HEK293T (cell line): Measurements from ENCODE around the gene HSD17B1.

Experiments
- CTCF ChIA-PET: fragments of 350-600 bp; formaldehyde crosslinking; extraction: SDS; loops from one replicate; lab custom pipeline; 2021; ENCODE audit warnings: antibody characterized with exemption, inconsistent platforms; lab: Yijun Ruan, JAX
- POLR2A ChIA-PET: fragments of 350-600 bp; formaldehyde crosslinking; extraction: SDS; loops from one replicate; lab custom pipeline; 2020; ENCODE audit warnings: antibody characterized with exemption, inconsistent platforms; lab: Yijun Ruan, JAX
- DNase-seq: peaks from one replicate; pipeline ENCODE4 v3.0.0; 2012; ENCODE audit warnings: mixed read lengths; ENCODE audit errors: extremely low spot score
- ARNT ChIP-seq: fragments of 450-650 bp; IDR thresholded peaks from 2 replicates; pipeline ENCODE4 v1.6.1; 2017; ENCODE audit warnings: mild to moderate bottlenecking
- BHLHE40 ChIP-seq: fragments of 450-650 bp; IDR thresholded peaks from 2 replicates; pipeline ENCODE4 v1.6.1; 2016; ENCODE audit warnings: mild to moderate bottlenecking, moderate library complexity, borderline replicate concordance
- CTBP1 ChIP-seq: fragments of 450-650 bp; IDR thresholded peaks from 2 replicates; pipeline ENCODE4 v1.6.1; 2016; ENCODE audit warnings: borderline replicate concordance
- ELF4 ChIP-seq: fragments of 450-650 bp; IDR thresholded peaks from 2 replicates; pipeline ENCODE4 v1.6.1; 2017; ENCODE audit warnings: antibody characterized with exemption
- FOXA1 ChIP-seq: fragments of 450-650 bp; IDR thresholded peaks from 2 replicates; pipeline ENCODE4 v1.6.1; 2016; ENCODE audit warnings: mild to moderate bottlenecking
- FOXK2 ChIP-seq: fragments of 450-650 bp; IDR thresholded peaks from 2 replicates; pipeline ENCODE4 v1.6.1; 2016; ENCODE audit warnings: mild to moderate bottlenecking
- FOXM1 ChIP-seq: fragments of 450-650 bp; IDR thresholded peaks from 2 replicates; pipeline ENCODE4 v1.6.1; 2017; ENCODE audit warnings: mild to moderate bottlenecking, borderline replicate concordance
- HDGF ChIP-seq: fragments of 450-650 bp; IDR thresholded peaks from 2 replicates; pipeline ENCODE4 v1.6.1; 2017; ENCODE audit warnings: antibody characterized with exemption, borderline replicate concordance
- L3MBTL2 ChIP-seq: fragments of 450-650 bp; conservative IDR thresholded peaks from 2 replicates; pipeline ENCODE4 v1.6.1; 2016; ENCODE audit warnings: mild to moderate bottlenecking
- LEF1 ChIP-seq: fragments of 450-650 bp; IDR thresholded peaks from 2 replicates; pipeline ENCODE4 v1.6.1; 2017; ENCODE audit warnings: mild to moderate bottlenecking, borderline replicate concordance
- NFRKB ChIP-seq: fragments of 450-650 bp; IDR thresholded peaks from 2 replicates; pipeline ENCODE4 v1.6.1; 2016; ENCODE audit warnings: mild to moderate bottlenecking, moderate library complexity
- SP1 ChIP-seq: fragments of 450-650 bp; IDR thresholded peaks from 2 replicates; pipeline ENCODE4 v1.6.1; 2017
- SUZ12 ChIP-seq: fragments of 450-650 bp; IDR thresholded peaks from 2 replicates; pipeline ENCODE4 v1.6.1; 2016; ENCODE audit warnings: mild to moderate bottlenecking
- TARDBP ChIP-seq: fragments of 450-650 bp; IDR thresholded peaks from 2 replicates; pipeline ENCODE4 v1.6.1; 2016
- ZNF384 ChIP-seq: fragments of 450-650 bp; IDR thresholded peaks from 2 replicates; pipeline ENCODE4 v1.6.1; 2016
- TF ChIP-seq, protein P1 (sequence below): fragments of 450-650 bp; IDR thresholded peaks from 2 replicates; pipeline ENCODE4 v1.6.1; 2016

Gene HSD17B1

DNA sequence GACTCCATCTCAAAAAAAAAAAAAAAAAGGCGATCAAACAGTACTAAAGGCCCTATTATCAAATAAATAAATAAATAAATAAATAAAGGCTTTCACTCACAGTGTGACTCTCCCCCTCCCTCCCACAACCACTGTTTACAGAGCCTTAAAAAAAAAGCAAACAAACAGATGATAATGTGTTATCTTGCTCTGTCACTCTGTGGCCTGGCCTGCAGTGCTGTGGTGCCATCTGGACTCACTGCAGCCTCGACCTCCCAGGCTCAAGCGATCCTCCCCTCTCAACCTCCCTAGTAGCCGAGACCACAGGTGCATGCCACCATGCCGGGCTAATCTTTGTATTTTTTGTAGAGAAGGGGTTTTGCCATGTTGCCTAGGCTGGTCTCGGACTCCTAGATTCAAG lies 24.8 kb upstream of the HSD17B1 start:
- POLR2A ChIA-PET: interaction anchor here (0.7 to 1.0 kb wide), 2 partner anchors 8 to 152 kb away, joined by 3 to 7 read pairs; partner anchors contain the start of gene NAGLU
- CTCF ChIA-PET: interaction anchor here (0.5 to 1.8 kb wide), 12 partner anchors 8 to 1049 kb away, joined by 3 to 21 read pairs (median 4); partner anchors contain the start of genes CAVIN1 and NAGLU
- TF ChIP-seq ARNT (no peak), SP1 (no peak), TARDBP (no peak), FOXM1 (no peak), L3MBTL2 (no peak), ZNF384 (no peak), ELF4 (no peak), CTBP1 (no peak), NFRKB (no peak), FOXK2 (no peak), FOXA1 (no peak), SUZ12 (no peak), LEF1 (no peak), HDGF (no peak), BHLHE40 (no peak)
- TF ChIP-seq, protein P1, sequence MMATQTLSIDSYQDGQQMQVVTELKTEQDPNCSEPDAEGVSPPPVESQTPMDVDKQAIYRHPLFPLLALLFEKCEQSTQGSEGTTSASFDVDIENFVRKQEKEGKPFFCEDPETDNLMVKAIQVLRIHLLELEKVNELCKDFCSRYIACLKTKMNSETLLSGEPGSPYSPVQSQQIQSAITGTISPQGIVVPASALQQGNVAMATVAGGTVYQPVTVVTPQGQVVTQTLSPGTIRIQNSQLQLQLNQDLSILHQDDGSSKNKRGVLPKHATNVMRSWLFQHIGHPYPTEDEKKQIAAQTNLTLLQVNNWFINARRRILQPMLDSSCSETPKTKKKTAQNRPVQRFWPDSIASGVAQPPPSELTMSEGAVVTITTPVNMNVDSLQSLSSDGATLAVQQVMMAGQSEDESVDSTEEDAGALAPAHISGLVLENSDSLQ: no peak
- DNase-seq: no peak

- CTCF ChIA-PET: interaction anchor here (0.6 to 1.7 kb wide), 2 partner anchors 11 to 1142 kb away, joined by 3 to 11 read pairs; no protein-coding TSS in a partner anchor
- DNase-seq: no peak
- TF ChIP-seq, protein P1: no peak
- TF ChIP-seq FOXK2 (no peak), ARNT (no peak), ZNF384 (no peak), NFRKB (no peak), CTBP1 (no peak), LEF1 (no peak), HDGF (no peak), ELF4 (no peak), SP1 (no peak), FOXA1 (no peak), L3MBTL2 (no peak), SUZ12 (no peak), TARDBP (no peak), BHLHE40 (no peak), FOXM1 (no peak)
- POLR2A ChIA-PET: no interaction called here
These were observed 23.7 kb upstream of the HSD17B1 start for GRCh38 chr17:42529061-42529460.

GRCh38 chr17:42530952-42531454 lies 21.7 kb upstream of the HSD17B1 start:
- TF ChIP-seq HDGF (no peak), ELF4 (no peak), NFRKB (no peak), SP1 (no peak), ZNF384 (no peak), TARDBP (no peak), ARNT (no peak)
- CTCF ChIA-PET: interaction anchor here (0.5 to 1.1 kb wide), 2 partner anchors 92 to 232 kb away, joined by 3 to 4 read pairs; no protein-coding TSS in a partner anchor
- POLR2A ChIA-PET: no interaction called here
- no peak for DNase-seq

GRCh38 chr17:42531455-42532354 lies 21.0 kb upstream of the HSD17B1 start:
- ChIA-PET CTCF (interaction anchor here (0.6 to 1.0 kb wide), 2 partner anchors 12 to 25 kb away, joined by 3 to 5 read pairs; no protein-coding TSS in a partner anchor), POLR2A (interaction anchor here (0.7 to 1.2 kb wide), 4 partner anchors 10 to 241 kb away, joined by 3 to 7 read pairs (median 3); partner anchors contain the start of genes CAVIN1 and VPS25)
- peak; percentile 60 for DNase-seq
- TF ChIP-seq FOXM1: 0 out of 2 replicates have a peak, but pooled peaks have one; percentile 40
- TF ChIP-seq BHLHE40: no peak

GRCh38 chr17:42535155-42536047 lies 17.3 kb upstream of the HSD17B1 start:
- no peak for DNase-seq

More at GRCh38 chr17:42535155-42536047, 17.3 kb upstream of the HSD17B1 start:
- ChIA-PET CTCF (interaction anchor here (0.6 to 1.4 kb wide), 6 partner anchors 8 to 234 kb away, joined by 3 to 10 read pairs (median 4); partner anchors contain the start of gene PSMC3IP), POLR2A (interaction anchor here (0.6 to 3.4 kb wide), 24 partner anchors 8 to 569 kb away, joined by 3 to 37 read pairs (median 6); partner anchors contain the start of genes CAVIN1, CNP, HSD17B1 and MLX)
- TF ChIP-seq L3MBTL2 (peak; percentile 70; the same call in 1 of the 2 replicates), FOXA1 (no peak)
